Measurements from ENCODE around the gene COMMD1.

GRCh38 chr2:61978522-61978921 lies 73.0 kb downstream of the COMMD1 start:
- TF ChIP-seq POLR2A (IDR thresholded peaks at IDR 0.05) (no peak), CTCF (IDR thresholded peaks at IDR 0.05 in 4 of 5, conservative IDR thresholded peaks at IDR 0.05 in 1 of 5) (no peak)

Measured in gastrocnemius medialis (tissue), 4 donors.